Measurements from ENCODE around the gene CHAF1B. TPM values are rescaled to one million over a fixed set of nuclear protein-coding genes. Genes with fewer than 3 reads are reported as not detected.

CHAF1B gene
- total RNA-seq, 4 donors from 2014 or later, result 0.31 to 2.1 (median 1.1) TPM

GRCh38 chr21:36459098-36459497, 73.9 kb downstream of the CHAF1B start:
- H3K36me3 ChIP-seq, result no peaks in the 10 kb centered on the region
- no peak overlapping the region for H3K4me3 ChIP-seq
- no peaks in the 10 kb centered on the region for H3K9me3 ChIP-seq
- ATAC-seq, result no peak
- peaks cover 33% of the 10 kb centered on the region for H3K27me3 ChIP-seq
- H3K4me1 ChIP-seq, result peaks cover 0 to 9% (median 0%) of the 10 kb centered on the region in 3 donors
- WGBS, 2 donors (ENCODE audit: low coverage in 1 of 2), result 83% methylated on average over 1 of the region's 6 CpGs; no CpG with 5 or more reads in 1 of the 2 donors
- TF ChIP-seq, protein P1, sequence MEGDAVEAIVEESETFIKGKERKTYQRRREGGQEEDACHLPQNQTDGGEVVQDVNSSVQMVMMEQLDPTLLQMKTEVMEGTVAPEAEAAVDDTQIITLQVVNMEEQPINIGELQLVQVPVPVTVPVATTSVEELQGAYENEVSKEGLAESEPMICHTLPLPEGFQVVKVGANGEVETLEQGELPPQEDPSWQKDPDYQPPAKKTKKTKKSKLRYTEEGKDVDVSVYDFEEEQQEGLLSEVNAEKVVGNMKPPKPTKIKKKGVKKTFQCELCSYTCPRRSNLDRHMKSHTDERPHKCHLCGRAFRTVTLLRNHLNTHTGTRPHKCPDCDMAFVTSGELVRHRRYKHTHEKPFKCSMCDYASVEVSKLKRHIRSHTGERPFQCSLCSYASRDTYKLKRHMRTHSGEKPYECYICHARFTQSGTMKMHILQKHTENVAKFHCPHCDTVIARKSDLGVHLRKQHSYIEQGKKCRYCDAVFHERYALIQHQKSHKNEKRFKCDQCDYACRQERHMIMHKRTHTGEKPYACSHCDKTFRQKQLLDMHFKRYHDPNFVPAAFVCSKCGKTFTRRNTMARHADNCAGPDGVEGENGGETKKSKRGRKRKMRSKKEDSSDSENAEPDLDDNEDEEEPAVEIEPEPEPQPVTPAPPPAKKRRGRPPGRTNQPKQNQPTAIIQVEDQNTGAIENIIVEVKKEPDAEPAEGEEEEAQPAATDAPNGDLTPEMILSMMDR (IDR thresholded peaks at IDR 0.05), result no peak
- TF ChIP-seq POLR2AphosphoS5 (IDR thresholded peaks at IDR 0.05) (no peak), EP300 (IDR thresholded peaks at IDR 0.05) (no peak), POLR2A (IDR thresholded peaks at IDR 0.05) (no peak)
- H3K27ac ChIP-seq, result no peak overlapping the region

DNA sequence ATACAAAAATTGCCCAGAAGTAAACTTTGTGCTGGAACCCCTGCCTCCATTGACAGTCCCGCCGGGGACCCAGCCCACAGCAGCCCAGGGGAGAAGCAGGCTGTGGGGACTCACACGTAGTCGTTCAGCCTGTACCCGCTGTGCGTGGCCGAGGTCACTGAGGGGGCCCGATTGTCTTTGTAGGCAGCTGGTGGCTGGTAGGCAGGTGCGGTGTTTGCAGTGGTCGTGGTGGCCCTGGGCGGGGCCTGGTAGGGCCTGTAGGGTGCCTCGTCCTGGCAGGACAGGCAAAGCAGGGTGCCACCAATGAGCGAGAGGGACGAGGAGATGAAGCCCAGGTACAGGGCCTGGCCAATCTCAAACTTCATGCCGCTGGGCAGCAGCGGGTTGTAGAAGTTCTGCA, 75.7 kb downstream of the CHAF1B start:
- Histone ChIP-seq H3K27ac (no peak overlapping the region), H3K36me3 (no peaks in the 10 kb centered on the region), H3K27me3 (peaks cover 33% of the 10 kb centered on the region), H3K4me1 (peaks cover 0 to 4% (median 0%) of the 10 kb centered on the region in 3 donors), H3K4me3 (no peak overlapping the region), H3K9me3 (no peaks in the 10 kb centered on the region)
- no peak for ATAC-seq
- 89% methylated on average over 7 of the region's 16 CpGs; no CpG with 5 or more reads in 1 of the 2 donors for WGBS, 2 donors (ENCODE audit: low coverage in 1 of 2)
- no peak for TF ChIP-seq POLR2A (IDR thresholded peaks at IDR 0.05)
- TF ChIP-seq, protein P1 (IDR thresholded peaks at IDR 0.05), result no peak
- TF ChIP-seq POLR2AphosphoS5 (IDR thresholded peaks at IDR 0.05), result no peak
- no peak for TF ChIP-seq EP300 (IDR thresholded peaks at IDR 0.05)

- Histone ChIP-seq H3K9me3 (no peaks in the 10 kb centered on the region), H3K4me1 (peaks cover 0 to 4% (median 0%) of the 10 kb centered on the region in 3 donors), H3K27ac (no peak overlapping the region), H3K27me3 (peaks cover 33% of the 10 kb centered on the region), H3K36me3 (no peaks in the 10 kb centered on the region), H3K4me3 (no peak overlapping the region)
- 92% methylated on average over 7 of the region's 34 CpGs; no CpG with 5 or more reads in 1 of the 2 donors for WGBS, 2 donors (ENCODE audit: low coverage in 1 of 2)
- TF ChIP-seq POLR2A (IDR thresholded peaks at IDR 0.05), result no peak
- ATAC-seq, result no peak
Observed at GRCh38 chr21:36461277-36461917, 76.2 kb downstream of the CHAF1B start.

DNA sequence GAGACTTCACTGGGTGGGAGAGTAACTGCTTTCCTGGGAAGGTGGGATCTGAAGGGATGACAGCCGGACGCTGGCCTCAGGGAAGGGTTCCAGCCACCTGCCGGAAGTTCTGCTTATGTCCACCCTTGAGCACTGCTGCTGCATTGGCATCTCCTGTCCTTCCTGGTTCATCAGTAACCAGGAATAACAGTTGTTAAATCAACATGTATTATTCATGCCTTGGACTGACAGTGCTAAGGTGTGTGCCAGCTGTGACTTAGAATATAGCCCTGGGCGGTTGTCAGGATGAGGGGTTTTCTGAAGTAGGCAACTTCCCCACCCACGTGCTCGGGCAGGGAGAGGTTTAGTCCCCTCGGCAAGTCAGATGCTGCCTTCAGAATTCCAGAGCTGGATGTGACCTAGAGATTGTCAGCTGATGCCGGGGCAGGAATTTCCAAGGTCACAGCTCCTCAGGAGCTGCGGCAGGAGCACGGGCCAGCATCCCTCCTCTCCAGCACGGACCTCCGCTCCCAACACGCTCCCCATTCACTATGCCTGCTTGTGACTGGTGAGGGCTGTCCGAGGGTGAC, 76.8 kb downstream of the CHAF1B start:
- Histone ChIP-seq H3K36me3 (no peaks in the 10 kb centered on the region), H3K4me1 (peaks cover 0 to 4% (median 0%) of the 10 kb centered on the region in 3 donors), H3K9me3 (no peaks in the 10 kb centered on the region), H3K27ac (no peak overlapping the region), H3K4me3 (no peak overlapping the region), H3K27me3 (peaks cover 33% of the 10 kb centered on the region)
- 40 to 87% methylated on average over 2 to 6 of the region's 14 CpGs for WGBS, 2 donors (ENCODE audit: low coverage in 1 of 2)
- ATAC-seq, result no peak
- no peak for TF ChIP-seq EP300 (IDR thresholded peaks at IDR 0.05)
- no peak for TF ChIP-seq POLR2A (IDR thresholded peaks at IDR 0.05)
- no peak for TF ChIP-seq POLR2AphosphoS5 (IDR thresholded peaks at IDR 0.05)

GRCh38 chr21:36463204-36463603, 78.0 kb downstream of the CHAF1B start:
- no peak overlapping the region for H3K4me3 ChIP-seq
- no peak for ATAC-seq
- no peaks in the 10 kb centered on the region for H3K9me3 ChIP-seq
- WGBS, 2 donors (ENCODE audit: low coverage in 1 of 2), result 100% methylated on average over 2 of the region's 10 CpGs; no CpG with 5 or more reads in 1 of the 2 donors
- no peak for TF ChIP-seq POLR2A (IDR thresholded peaks at IDR 0.05)
- TF ChIP-seq POLR2AphosphoS5 (IDR thresholded peaks at IDR 0.05), result no peak
- TF ChIP-seq EP300 (IDR thresholded peaks at IDR 0.05), result no peak
- TF ChIP-seq, protein P1 (IDR thresholded peaks at IDR 0.05), result no peak
- H3K27ac ChIP-seq, result no peak overlapping the region
- peaks cover 0 to 4% (median 0%) of the 10 kb centered on the region in 3 donors for H3K4me1 ChIP-seq
- H3K36me3 ChIP-seq, result no peaks in the 10 kb centered on the region
- peaks cover 33% of the 10 kb centered on the region for H3K27me3 ChIP-seq

GRCh38 chr21:36463991-36464390, 78.8 kb downstream of the CHAF1B start:
- Histone ChIP-seq H3K4me1 (peaks cover 0 to 4% (median 0%) of the 10 kb centered on the region in 3 donors), H3K27ac (no peak overlapping the region), H3K4me3 (no peak overlapping the region), H3K27me3 (peaks cover 33% of the 10 kb centered on the region), H3K9me3 (no peaks in the 10 kb centered on the region), H3K36me3 (no peaks in the 10 kb centered on the region)
- TF ChIP-seq, protein P1 (IDR thresholded peaks at IDR 0.05), result no peak
- TF ChIP-seq POLR2A (IDR thresholded peaks at IDR 0.05), result no peak
- no peak for TF ChIP-seq EP300 (IDR thresholded peaks at IDR 0.05)
- no peak for TF ChIP-seq POLR2AphosphoS5 (IDR thresholded peaks at IDR 0.05)
- no peak for ATAC-seq
- WGBS, 2 donors (ENCODE audit: low coverage in 1 of 2), result 59 to 76% methylated on average over 10 of the region's 10 CpGs
